ENCODE data around the gene SFR1.

- TF ChIP-seq POLR2A (IDR thresholded peaks at IDR 0.05; ENCODE audit: low read depth, low read length): no peak
- TF ChIP-seq POLR2AphosphoS5 (IDR thresholded peaks at IDR 0.05; ENCODE audit: low read depth, low read length): no peak
- TF ChIP-seq SPI1 (IDR thresholded peaks at IDR 0.05; ENCODE audit: low read depth, low read length): no peak
- TF ChIP-seq POU2F2 (IDR thresholded peaks at IDR 0.05; ENCODE audit: low read depth, low read length): no peak
- TF ChIP-seq TAF1 (IDR thresholded peaks at IDR 0.05; ENCODE audit: low read depth, low read length): no peak
- no peak for TF ChIP-seq PAX5 (IDR thresholded peaks at IDR 0.05; ENCODE audit: insufficient read depth, low read length, severe bottlenecking)
Observed at GRCh38 chr10:104130041-104130440, 8.1 kb downstream of the SFR1 start.

All from GM12891 (cell line).